Limb (tissue), 2 donors: Measurements from ENCODE around the gene BDNF.

Experiments
- DNase-seq, 2 donors: peaks; one replicate each; pipeline ENCODE4 v3.0.0-alpha.2; 2016; ENCODE audit errors: extremely low spot score in 2 of 2

Gene BDNF

GRCh38 chr11:27626938-27627586 lies 73.2 kb downstream of the BDNF start:
- no peak for DNase-seq

GRCh38 chr11:27626269-27626937 lies 73.9 kb downstream of the BDNF start:
- DNase-seq: no peak

GRCh38 chr11:27625347-27625912 lies 74.8 kb downstream of the BDNF start:
- DNase-seq: no peak

- no peak for DNase-seq
These were observed 76.2 kb downstream of the BDNF start for GRCh38 chr11:27623945-27624523.

- DNase-seq: no peak
These were observed 77.5 kb downstream of the BDNF start for GRCh38 chr11:27622541-27623300.

GRCh38 chr11:27621405-27622161 lies 78.7 kb downstream of the BDNF start:
- DNase-seq: no peak

GRCh38 chr11:27619763-27620335 lies 80.4 kb downstream of the BDNF start:
- peak in 1 of 2 donors; percentile 24 for DNase-seq

GRCh38 chr11:27619039-27619574 lies 81.1 kb downstream of the BDNF start:
- peak in 1 of 2 donors; percentile 17 for DNase-seq

- peak in 1 of 2 donors; percentile 66 for DNase-seq
These were observed 81.9 kb downstream of the BDNF start for GRCh38 chr11:27618281-27618915.

- DNase-seq: no peak
These were observed 83.5 kb downstream of the BDNF start for GRCh38 chr11:27616711-27617110.

- no peak for DNase-seq
These were observed 84.4 kb downstream of the BDNF start for GRCh38 chr11:27615833-27616232.

GRCh38 chr11:27614092-27614491 lies 86.2 kb downstream of the BDNF start:
- DNase-seq: no peak

- peak in 1 of 2 donors; percentile 62 for DNase-seq
These were observed 87.0 kb downstream of the BDNF start for GRCh38 chr11:27612932-27613880.

- no peak for DNase-seq
These were observed 88.3 kb downstream of the BDNF start for GRCh38 chr11:27611947-27612455.

GRCh38 chr11:27611390-27611789 lies 88.9 kb downstream of the BDNF start:
- no peak for DNase-seq

GRCh38 chr11:27610946-27611345 lies 89.3 kb downstream of the BDNF start:
- DNase-seq: no peak

- DNase-seq: no peak
These were observed 90.0 kb downstream of the BDNF start for GRCh38 chr11:27610280-27610679.

- DNase-seq: no peak
These were observed 91.3 kb downstream of the BDNF start for GRCh38 chr11:27608951-27609350.

- DNase-seq: no peak
These were observed 94.8 kb downstream of the BDNF start for GRCh38 chr11:27605422-27605821.
